ENCODE results near the gene ALOX15. TPM values are rescaled to one million over a fixed set of nuclear protein-coding genes. Genes with fewer than 3 reads are reported as not detected.
"Not testable (repeated sequence)": the region's sequence is repeated elsewhere in the genome, so short reads cannot be mapped to it uniquely, and the experiment has no call there.

The ALOX15 gene
- total RNA-seq, 1 experiment from 2014 or later: not detected

DNA sequence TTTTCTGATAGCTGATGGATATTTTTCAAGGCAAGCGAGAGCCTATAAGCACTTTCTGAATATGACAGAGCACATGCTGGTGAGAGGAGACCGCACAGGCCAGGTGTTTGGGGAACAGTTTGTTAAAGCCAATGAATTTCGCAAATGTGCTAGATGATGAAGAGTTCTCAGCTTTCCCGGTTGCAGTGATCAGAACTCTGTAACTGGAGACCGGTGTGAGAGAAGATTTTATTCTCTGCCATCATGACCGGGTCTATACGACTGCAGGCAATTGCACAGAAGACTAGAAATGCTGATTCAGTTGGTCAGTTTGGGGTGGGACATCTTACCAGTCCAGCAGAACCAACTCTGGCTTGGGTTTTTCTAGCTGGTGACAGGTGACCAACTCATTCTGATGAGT is 31.7 kb downstream of the ALOX15 start:
- Mint-ChIP-seq H3K9me3 (ENCODE audit: unreplicated experiment) (no peaks in the 10 kb centered on the region), H3K4me1 (ENCODE audit: insufficient read depth, unreplicated experiment) (no peaks in the 10 kb centered on the region), H3K4me3 (ENCODE audit: unreplicated experiment) (no peak overlapping the region), H3K36me3 (ENCODE audit: insufficient read depth, unreplicated experiment) (no peaks in the 10 kb centered on the region), H3K27me3 (ENCODE audit: insufficient read depth, unreplicated experiment) (peaks cover 48% of the 10 kb centered on the region), H3K27ac (ENCODE audit: low read depth, unreplicated experiment) (no peak overlapping the region)
- no TSS peak for BruUV-seq (replicated peaks)
- TF ChIP-seq, protein P1, sequence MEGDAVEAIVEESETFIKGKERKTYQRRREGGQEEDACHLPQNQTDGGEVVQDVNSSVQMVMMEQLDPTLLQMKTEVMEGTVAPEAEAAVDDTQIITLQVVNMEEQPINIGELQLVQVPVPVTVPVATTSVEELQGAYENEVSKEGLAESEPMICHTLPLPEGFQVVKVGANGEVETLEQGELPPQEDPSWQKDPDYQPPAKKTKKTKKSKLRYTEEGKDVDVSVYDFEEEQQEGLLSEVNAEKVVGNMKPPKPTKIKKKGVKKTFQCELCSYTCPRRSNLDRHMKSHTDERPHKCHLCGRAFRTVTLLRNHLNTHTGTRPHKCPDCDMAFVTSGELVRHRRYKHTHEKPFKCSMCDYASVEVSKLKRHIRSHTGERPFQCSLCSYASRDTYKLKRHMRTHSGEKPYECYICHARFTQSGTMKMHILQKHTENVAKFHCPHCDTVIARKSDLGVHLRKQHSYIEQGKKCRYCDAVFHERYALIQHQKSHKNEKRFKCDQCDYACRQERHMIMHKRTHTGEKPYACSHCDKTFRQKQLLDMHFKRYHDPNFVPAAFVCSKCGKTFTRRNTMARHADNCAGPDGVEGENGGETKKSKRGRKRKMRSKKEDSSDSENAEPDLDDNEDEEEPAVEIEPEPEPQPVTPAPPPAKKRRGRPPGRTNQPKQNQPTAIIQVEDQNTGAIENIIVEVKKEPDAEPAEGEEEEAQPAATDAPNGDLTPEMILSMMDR (IDR thresholded peaks at IDR 0.05; ENCODE audit: unreplicated experiment): no peak
- ChIA-PET CTCF (interaction anchor here (1.5 to 2.0 kb wide), 2 partner anchors 16 to 43 kb away, joined by 5 to 7 read pairs; no protein-coding TSS in a partner anchor), POLR2A (interaction anchor here (1.3 kb wide), 1 partner anchor 13 kb away, joined by 4 read pairs; no protein-coding TSS in a partner anchor)
- intact Hi-C loops (cut with micrococcal nuclease): no loop called here
- DNase-seq (ENCODE audit: unreplicated experiment): no peak

DNA sequence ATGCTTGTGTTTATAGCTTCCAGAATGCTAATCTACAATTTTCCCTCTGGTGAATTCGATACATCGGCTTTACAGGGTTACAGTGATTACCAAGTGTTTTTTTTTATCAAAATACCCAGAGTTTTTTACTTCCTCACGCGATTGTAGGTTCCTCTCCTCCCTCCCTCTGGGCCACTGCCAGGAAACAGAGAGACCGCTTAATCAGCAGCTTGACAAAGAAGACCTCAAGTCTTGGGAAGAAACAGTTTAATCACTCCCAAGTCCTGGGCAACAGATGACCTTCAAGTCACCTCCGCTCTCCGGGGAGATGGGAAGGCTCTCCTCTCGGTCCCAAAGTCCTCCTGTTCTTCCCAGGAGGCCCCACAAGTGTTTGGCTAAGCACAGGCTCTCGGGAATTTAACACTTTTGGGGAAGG is 33.7 kb downstream of the ALOX15 start:
- H3K4me3 Mint-ChIP-seq (ENCODE audit: unreplicated experiment): no peak overlapping the region
- TF ChIP-seq, protein P1 (IDR thresholded peaks at IDR 0.05; ENCODE audit: unreplicated experiment): no peak
- CTCF ChIA-PET: interaction anchor here (2.1 kb wide), 1 partner anchor 41 kb away, joined by 10 read pairs; no protein-coding TSS in a partner anchor
- peaks cover 42% of the 10 kb centered on the region for H3K27me3 Mint-ChIP-seq (ENCODE audit: insufficient read depth, unreplicated experiment)
- H3K9me3 Mint-ChIP-seq (ENCODE audit: unreplicated experiment): no peaks in the 10 kb centered on the region
- intact Hi-C loops (cut with micrococcal nuclease): no loop called here
- POLR2A ChIA-PET: no interaction called here
- H3K4me1 Mint-ChIP-seq (ENCODE audit: insufficient read depth, unreplicated experiment): no peaks in the 10 kb centered on the region
- no peaks in the 10 kb centered on the region for H3K36me3 Mint-ChIP-seq (ENCODE audit: insufficient read depth, unreplicated experiment)
- no TSS peak for BruUV-seq (replicated peaks)
- no peak overlapping the region for H3K27ac Mint-ChIP-seq (ENCODE audit: low read depth, unreplicated experiment)
- DNase-seq (ENCODE audit: unreplicated experiment): no peak

DNA sequence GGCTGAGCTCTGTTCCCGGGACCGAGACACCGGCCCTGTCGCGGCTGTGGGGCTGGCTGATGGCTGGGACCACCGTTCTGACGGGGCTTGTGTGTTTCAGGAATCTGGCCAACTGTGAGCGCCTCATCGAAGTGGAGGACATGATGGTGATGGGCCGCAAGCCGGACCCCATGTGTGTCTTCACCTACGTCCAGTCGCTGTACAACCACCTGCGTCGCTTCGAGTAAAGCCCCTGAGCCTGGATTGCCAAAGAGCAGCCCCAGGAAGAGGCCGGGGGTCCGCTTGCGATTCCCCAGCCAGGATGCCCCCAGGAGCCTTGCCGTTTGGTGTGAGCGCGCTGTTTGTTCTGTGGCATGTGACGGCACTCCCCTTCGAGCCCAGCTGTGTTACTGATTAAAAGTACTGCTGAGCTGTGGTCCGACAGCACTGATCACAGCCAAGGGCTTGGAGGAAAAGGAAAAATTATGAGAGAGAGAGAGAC is 34.2 kb downstream of the ALOX15 start:
- H3K4me1 Mint-ChIP-seq (ENCODE audit: insufficient read depth, unreplicated experiment): no peaks in the 10 kb centered on the region
- DNase-seq (ENCODE audit: unreplicated experiment): no peak
- no TSS peak for BruUV-seq (replicated peaks)
- intact Hi-C loops (cut with micrococcal nuclease): no loop called here
- H3K36me3 Mint-ChIP-seq (ENCODE audit: insufficient read depth, unreplicated experiment): no peaks in the 10 kb centered on the region
- TF ChIP-seq, protein P1 (IDR thresholded peaks at IDR 0.05; ENCODE audit: unreplicated experiment): no peak
- H3K4me3 Mint-ChIP-seq (ENCODE audit: unreplicated experiment): no peak overlapping the region
- CTCF ChIA-PET: interaction anchor here (0.6 to 2.1 kb wide), 3 partner anchors 40 to 523 kb away, joined by 3 to 10 read pairs (median 5); no protein-coding TSS in a partner anchor
- peaks cover 45% of the 10 kb centered on the region for H3K27me3 Mint-ChIP-seq (ENCODE audit: insufficient read depth, unreplicated experiment)
- H3K9me3 Mint-ChIP-seq (ENCODE audit: unreplicated experiment): no peaks in the 10 kb centered on the region
- no peak overlapping the region for H3K27ac Mint-ChIP-seq (ENCODE audit: low read depth, unreplicated experiment)
- POLR2A ChIA-PET: no interaction called here

GRCh38 chr17:4605826-4606225 is 35.7 kb downstream of the ALOX15 start:
- BruUV-seq (replicated peaks): no TSS peak
- H3K27me3 Mint-ChIP-seq (ENCODE audit: insufficient read depth, unreplicated experiment): peaks cover 43% of the 10 kb centered on the region
- ChIA-PET POLR2A (interaction anchor here (0.7 kb wide), 1 partner anchor 858 kb away, joined by 3 read pairs; no protein-coding TSS in a partner anchor), CTCF (no interaction called here)
- H3K4me1 Mint-ChIP-seq (ENCODE audit: insufficient read depth, unreplicated experiment): no peaks in the 10 kb centered on the region
- H3K36me3 Mint-ChIP-seq (ENCODE audit: insufficient read depth, unreplicated experiment): no peaks in the 10 kb centered on the region
- TF ChIP-seq, protein P1 (IDR thresholded peaks at IDR 0.05; ENCODE audit: unreplicated experiment): no peak
- no peaks in the 10 kb centered on the region for H3K9me3 Mint-ChIP-seq (ENCODE audit: unreplicated experiment)
- H3K4me3 Mint-ChIP-seq (ENCODE audit: unreplicated experiment): no peak overlapping the region
- H3K27ac Mint-ChIP-seq (ENCODE audit: low read depth, unreplicated experiment): no peak overlapping the region
- intact Hi-C loops (cut with micrococcal nuclease): no loop called here
- DNase-seq (ENCODE audit: unreplicated experiment): no peak

GRCh38 chr17:4604736-4605135 is 36.7 kb downstream of the ALOX15 start:
- H3K9me3 Mint-ChIP-seq (ENCODE audit: unreplicated experiment); H3K4me3 Mint-ChIP-seq (ENCODE audit: unreplicated experiment); intact Hi-C loops (cut with micrococcal nuclease); H3K27ac Mint-ChIP-seq (ENCODE audit: low read depth, unreplicated experiment); BruUV-seq (replicated peaks); H3K36me3 Mint-ChIP-seq (ENCODE audit: insufficient read depth, unreplicated experiment); CTCF ChIA-PET; H3K4me1 Mint-ChIP-seq (ENCODE audit: insufficient read depth, unreplicated experiment); DNase-seq (ENCODE audit: unreplicated experiment); POLR2A ChIA-PET: not testable (repeated sequence)
- H3K27me3 Mint-ChIP-seq (ENCODE audit: insufficient read depth, unreplicated experiment): peaks cover 41% of the 10 kb centered on the region
